Tibial nerve (tissue), 4 donors: ENCODE measurements around the gene CDH4. TPM values are rescaled to one million over a fixed set of nuclear protein-coding genes. Genes with fewer than 3 reads are reported as not detected.

Source experiments
- DNase-seq, 2 donors: peaks; one replicate each; pipeline ENCODE4 v3.0.0-alpha.2; 2019; ENCODE audit warnings: low spot score in 2 of 2
- H3K27ac ChIP-seq, 4 donors: fragments of 200-600 bp; sonication (generic) in 3 of 4; one replicate each; pipeline ENCODE4 v1.5.1; 2017 to 2019; ENCODE audit warnings: mild to moderate bottlenecking in 1 of 4
- H3K27me3 ChIP-seq, 2 donors: fragments of 200-600 bp; sonication (generic) in 1 of 2; one replicate each; pipeline versions ENCODE4 v1.5.1 to v1.6.0; 2017 to 2019
- H3K36me3 ChIP-seq, 3 donors: fragments of 200-600 bp; sonication (generic); one replicate each; pipeline ENCODE4 v1.5.1; 2018 to 2019
- H3K4me1 ChIP-seq, 4 donors: fragments of 200-600 bp; sonication (generic) in 3 of 4; one replicate each; pipeline ENCODE4 v1.5.1; 2017 to 2019
- H3K4me3 ChIP-seq, 4 donors: fragments of 200-600 bp; sonication (generic) in 3 of 4; one replicate each; pipeline ENCODE4 v1.5.1; 2017 to 2019; ENCODE audit warnings: mild to moderate bottlenecking in 1 of 4, moderate library complexity in 1 of 4
- H3K9me3 ChIP-seq, 4 donors: fragments of 200-600 bp; sonication (generic) in 3 of 4; one replicate each; pipeline ENCODE4 v1.5.1; 2017 to 2019
- EP300 ChIP-seq, 2 donors: sonication (generic); formaldehyde crosslinking; IDR thresholded peaks; one replicate each; pipeline ENCODE4 v1.6.1; 2017; ENCODE audit warnings: antibody characterized with exemption in 2 of 2, mild to moderate bottlenecking in 1 of 2
- POLR2A ChIP-seq, 2 donors: fragments of 450-650 bp; IDR thresholded peaks; one replicate each; pipeline ENCODE4 v1.6.1; 2017; ENCODE audit warnings: antibody characterized with exemption in 2 of 2, mild to moderate bottlenecking in 2 of 2, moderate library complexity in 2 of 2
- WGBS, 2 donors: methylation state at CpG; one replicate each; pipeline ENCODE4 v1.1.5; 2018; 5-methylcytosine and 5-hydroxymethylcytosine counted together
- total RNA-seq, 4 donors: library from RNA; depleted of rRNA; stranded (reverse); fragments of >200 nt; gene quantifications; one replicate each; pipeline ENCODE4 v1.1.0, GENCODE V29; 2016
- TF ChIP-seq, protein P1 (sequence below), 5 experiments: fragments of 200-600 bp in 3 of 5; fragments of 450-650 bp in 2 of 5; sonication (generic) in 3 of 5; IDR thresholded peaks; one replicate each; pipeline ENCODE4 v1.5.1; 2016 to 2019; ENCODE audit warnings: antibody characterized with exemption in 5 of 5, mild to moderate bottlenecking in 3 of 5, moderate library complexity in 2 of 5

CDH4 gene
- total RNA-seq, 4 donors from 2014 or later: 0.78 to 2.3 (median 1.0) TPM

DNA sequence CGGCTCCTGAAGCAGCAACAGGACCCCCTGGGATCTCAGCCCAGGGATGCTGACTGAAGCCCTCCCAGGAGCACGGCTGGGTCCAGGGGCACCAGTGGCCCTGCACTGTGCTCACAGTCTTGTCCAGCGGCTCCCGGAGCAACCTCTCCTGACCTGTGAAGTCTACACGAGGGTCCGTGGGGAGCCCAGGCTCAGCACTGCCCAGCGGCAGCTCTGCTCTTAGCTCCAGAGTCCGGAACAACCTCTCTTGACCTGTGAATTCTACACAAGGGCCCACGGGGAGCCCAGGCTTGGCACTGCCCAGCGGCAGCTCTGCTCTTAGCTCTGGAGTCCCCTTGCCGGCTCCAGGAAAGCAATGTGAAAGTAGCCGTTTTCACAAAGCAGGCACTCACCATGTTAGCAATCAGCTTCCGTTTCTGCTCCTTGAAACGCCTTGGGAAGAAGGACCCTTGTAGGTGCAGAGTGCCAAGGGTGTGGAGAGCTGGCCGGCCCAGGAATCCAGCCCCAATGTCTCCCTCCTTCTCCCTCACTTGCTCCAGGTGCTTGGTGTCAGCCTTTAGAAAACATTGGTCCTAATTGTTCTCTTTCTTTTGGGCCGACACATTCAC is 310.9 kb downstream of the CDH4 start:
- no peak overlapping the region for H3K4me3 ChIP-seq
- WGBS, 2 donors: 60 to 64% methylated on average over 11 to 16 of the region's 16 CpGs
- DNase-seq: no peak
- no peaks in the 10 kb centered on the region for H3K36me3 ChIP-seq
- H3K27ac ChIP-seq: no peak overlapping the region
- H3K27me3 ChIP-seq: no peaks in the 10 kb centered on the region
- no peaks in the 10 kb centered on the region for H3K4me1 ChIP-seq
- H3K9me3 ChIP-seq: no peaks in the 10 kb centered on the region
- TF ChIP-seq, protein P1, sequence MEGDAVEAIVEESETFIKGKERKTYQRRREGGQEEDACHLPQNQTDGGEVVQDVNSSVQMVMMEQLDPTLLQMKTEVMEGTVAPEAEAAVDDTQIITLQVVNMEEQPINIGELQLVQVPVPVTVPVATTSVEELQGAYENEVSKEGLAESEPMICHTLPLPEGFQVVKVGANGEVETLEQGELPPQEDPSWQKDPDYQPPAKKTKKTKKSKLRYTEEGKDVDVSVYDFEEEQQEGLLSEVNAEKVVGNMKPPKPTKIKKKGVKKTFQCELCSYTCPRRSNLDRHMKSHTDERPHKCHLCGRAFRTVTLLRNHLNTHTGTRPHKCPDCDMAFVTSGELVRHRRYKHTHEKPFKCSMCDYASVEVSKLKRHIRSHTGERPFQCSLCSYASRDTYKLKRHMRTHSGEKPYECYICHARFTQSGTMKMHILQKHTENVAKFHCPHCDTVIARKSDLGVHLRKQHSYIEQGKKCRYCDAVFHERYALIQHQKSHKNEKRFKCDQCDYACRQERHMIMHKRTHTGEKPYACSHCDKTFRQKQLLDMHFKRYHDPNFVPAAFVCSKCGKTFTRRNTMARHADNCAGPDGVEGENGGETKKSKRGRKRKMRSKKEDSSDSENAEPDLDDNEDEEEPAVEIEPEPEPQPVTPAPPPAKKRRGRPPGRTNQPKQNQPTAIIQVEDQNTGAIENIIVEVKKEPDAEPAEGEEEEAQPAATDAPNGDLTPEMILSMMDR (IDR thresholded peaks at IDR 0.05): no peak
- TF ChIP-seq POLR2A (IDR thresholded peaks at IDR 0.05) (no peak), EP300 (IDR thresholded peaks at IDR 0.05) (no peak)

DNA sequence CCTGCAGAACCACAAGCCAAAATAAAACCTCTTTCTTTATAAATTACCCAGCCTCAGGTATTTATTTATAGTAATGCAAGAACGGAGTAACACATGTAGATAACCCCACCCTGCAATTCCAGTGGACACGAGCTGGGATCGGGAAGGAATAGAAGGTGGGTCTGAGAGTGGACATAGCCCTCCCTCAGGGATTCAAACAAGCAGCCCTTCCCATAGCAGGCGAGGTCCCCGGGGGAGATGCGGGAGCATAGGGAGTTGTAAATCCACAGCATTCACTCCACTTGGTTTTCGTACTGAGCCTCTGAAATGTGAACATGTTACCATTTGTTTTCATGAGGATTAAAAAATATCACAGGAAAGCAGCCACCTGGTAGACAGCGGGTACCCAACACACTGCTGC is 312.6 kb downstream of the CDH4 start:
- Histone ChIP-seq H3K27ac (no peak overlapping the region), H3K4me1 (no peaks in the 10 kb centered on the region), H3K27me3 (no peaks in the 10 kb centered on the region), H3K36me3 (no peaks in the 10 kb centered on the region), H3K9me3 (no peaks in the 10 kb centered on the region), H3K4me3 (no peak overlapping the region)
- TF ChIP-seq EP300 (IDR thresholded peaks at IDR 0.05): no peak
- no peak for TF ChIP-seq POLR2A (IDR thresholded peaks at IDR 0.05)
- TF ChIP-seq, protein P1 (IDR thresholded peaks at IDR 0.05): no peak
- 87% methylated on average over 8 of the region's 8 CpGs for WGBS, 2 donors
- DNase-seq: no peak

DNA sequence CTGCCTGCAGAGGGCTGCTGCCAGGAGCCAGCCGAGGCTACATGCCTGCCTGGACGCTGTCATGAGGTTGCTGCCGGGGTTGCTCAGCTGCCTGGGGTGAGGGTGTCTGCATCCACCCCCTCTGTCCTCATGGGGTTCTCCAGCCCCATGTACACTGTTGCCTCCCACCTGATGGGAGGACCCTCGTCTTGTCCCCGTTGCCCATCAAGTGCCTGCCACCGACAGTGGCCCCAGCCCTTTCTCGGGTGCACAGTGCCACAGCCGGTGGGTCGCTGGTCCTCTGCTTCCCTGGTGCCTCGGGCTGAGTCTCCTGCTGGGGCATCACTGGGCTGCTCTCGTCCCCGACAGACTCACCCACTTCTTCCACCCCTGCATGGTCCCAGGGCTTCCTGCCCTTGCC is 313.7 kb downstream of the CDH4 start:
- TF ChIP-seq POLR2A (IDR thresholded peaks at IDR 0.05): no peak
- no peaks in the 10 kb centered on the region for H3K36me3 ChIP-seq
- 84 to 88% methylated on average over 5 to 12 of the region's 12 CpGs for WGBS, 2 donors

DNA sequence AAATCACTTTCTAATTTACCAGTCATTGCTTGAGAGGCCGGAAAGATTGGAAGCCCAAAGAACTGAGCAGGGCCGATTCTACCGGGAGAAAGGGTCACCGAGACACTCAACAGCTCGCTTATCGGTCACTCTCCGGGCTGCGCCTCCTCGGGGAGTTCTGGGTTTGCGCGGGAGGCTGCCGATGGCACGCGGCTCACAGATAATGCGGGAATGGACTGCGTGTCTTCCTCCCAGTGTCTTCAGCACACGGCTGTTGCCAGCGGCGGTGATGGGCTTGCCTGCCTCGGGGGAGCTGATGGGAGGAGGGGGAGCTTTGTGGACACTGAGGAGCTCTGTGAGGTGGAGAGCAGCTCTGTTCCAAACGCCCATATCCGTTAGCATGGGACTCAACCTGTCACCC is 314.6 kb downstream of the CDH4 start:
- no peaks in the 10 kb centered on the region for H3K4me1 ChIP-seq
- DNase-seq: no peak
- TF ChIP-seq POLR2A (IDR thresholded peaks at IDR 0.05): no peak
- TF ChIP-seq EP300 (IDR thresholded peaks at IDR 0.05): no peak
- TF ChIP-seq, protein P1 (IDR thresholded peaks at IDR 0.05): no peak
- WGBS, 2 donors: 83 to 85% methylated on average over 9 to 22 of the region's 22 CpGs
- H3K27me3 ChIP-seq: no peaks in the 10 kb centered on the region
- no peaks in the 10 kb centered on the region for H3K36me3 ChIP-seq
- no peak overlapping the region for H3K27ac ChIP-seq
- no peaks in the 10 kb centered on the region for H3K9me3 ChIP-seq
- no peak overlapping the region for H3K4me3 ChIP-seq

More for the DNA sequence above, 313.7 kb downstream of the CDH4 start:
- Histone ChIP-seq H3K27me3 (no peaks in the 10 kb centered on the region), H3K4me3 (no peak overlapping the region), H3K4me1 (no peaks in the 10 kb centered on the region), H3K27ac (no peak overlapping the region), H3K9me3 (no peaks in the 10 kb centered on the region)
- no peak for DNase-seq

DNA sequence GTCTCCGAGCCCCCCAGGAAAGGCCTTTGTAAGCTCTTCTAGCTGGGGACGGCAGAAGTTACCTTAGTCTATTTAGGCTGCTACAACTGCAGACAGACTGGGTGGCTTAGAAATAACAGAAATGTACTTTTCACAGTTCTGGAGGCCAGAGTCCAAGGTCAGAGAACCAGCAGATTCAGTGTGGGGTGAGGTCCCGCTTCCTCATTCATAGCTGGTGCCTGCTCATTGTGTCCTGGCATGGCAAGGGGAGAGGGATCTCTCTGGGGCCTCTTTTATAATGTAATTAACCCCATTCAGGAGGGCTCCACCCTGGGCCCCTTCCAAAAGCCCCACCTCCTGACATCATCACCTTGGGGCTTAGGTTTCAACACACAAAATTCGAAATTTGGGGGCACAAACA is 315.1 kb downstream of the CDH4 start:
- TF ChIP-seq POLR2A (IDR thresholded peaks at IDR 0.05): no peak
- TF ChIP-seq EP300 (IDR thresholded peaks at IDR 0.05): no peak
- TF ChIP-seq, protein P1 (IDR thresholded peaks at IDR 0.05): no peak
- no peaks in the 10 kb centered on the region for H3K36me3 ChIP-seq
- no peak for DNase-seq
- no peaks in the 10 kb centered on the region for H3K4me1 ChIP-seq
- WGBS, 2 donors: 43 to 55% methylated on average over 4 of the region's 4 CpGs
- no peaks in the 10 kb centered on the region for H3K9me3 ChIP-seq
- no peak overlapping the region for H3K27ac ChIP-seq
- H3K4me3 ChIP-seq: no peak overlapping the region
- H3K27me3 ChIP-seq: no peaks in the 10 kb centered on the region

DNA sequence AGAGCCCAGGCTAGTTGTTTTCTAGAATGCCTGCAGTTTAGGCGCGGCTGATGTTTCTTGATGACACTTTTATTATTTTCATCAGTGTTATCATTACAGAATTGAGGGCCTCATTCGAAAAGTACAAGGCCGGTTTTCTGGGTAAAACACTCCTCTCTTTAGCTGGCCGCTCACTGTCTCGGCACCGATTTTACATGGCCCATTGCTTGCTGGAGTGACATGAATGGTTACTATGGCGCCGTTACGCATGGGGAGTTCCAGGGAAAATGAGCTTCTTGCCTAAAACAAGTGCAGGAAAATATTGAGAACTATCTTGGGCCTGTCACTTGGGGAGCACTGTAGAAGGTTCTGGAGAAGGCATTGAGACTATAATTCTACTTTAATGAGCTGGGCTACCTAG is 317.8 kb downstream of the CDH4 start:
- Histone ChIP-seq H3K4me1 (no peaks in the 10 kb centered on the region), H3K4me3 (no peak overlapping the region), H3K27me3 (no peaks in the 10 kb centered on the region), H3K36me3 (no peaks in the 10 kb centered on the region), H3K9me3 (no peaks in the 10 kb centered on the region), H3K27ac (no peak overlapping the region)
- TF ChIP-seq, protein P1 (IDR thresholded peaks at IDR 0.05): no peak
- no peak for TF ChIP-seq POLR2A (IDR thresholded peaks at IDR 0.05)
- no peak for TF ChIP-seq EP300 (IDR thresholded peaks at IDR 0.05)
- WGBS, 2 donors: 81 to 84% methylated on average over 10 of the region's 10 CpGs
- no peak for DNase-seq
